Fibroblast of skin of right quadriceps (primary cell): ENCODE measurements around the gene THYN1.
"Not testable (repeated sequence)": the region's sequence is repeated elsewhere in the genome, so short reads cannot be mapped to it uniquely, and the experiment has no call there.

Source experiments
- DNase-seq: peaks from one replicate; pipeline ENCODE4 v3.0.0-alpha.2; 2013

THYN1 gene

DNA sequence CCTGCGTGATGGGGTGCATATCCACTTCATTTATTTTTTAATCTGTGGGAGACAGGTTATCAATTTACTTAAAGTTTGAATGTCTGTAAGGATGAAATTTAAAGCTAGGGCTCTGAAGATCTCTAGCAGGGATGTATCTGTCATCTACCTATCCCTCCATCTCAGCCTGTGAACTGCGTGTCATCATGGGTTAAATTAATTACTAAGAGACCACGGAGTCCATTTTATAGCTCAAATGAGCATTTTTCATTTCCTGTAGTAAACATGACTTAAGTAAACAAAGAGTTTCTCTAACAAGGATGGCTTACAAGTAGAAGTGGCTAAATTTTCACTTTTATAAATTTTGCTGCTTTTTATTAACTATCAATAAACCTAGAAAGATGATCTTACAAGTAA lies 20.2 kb upstream of the THYN1 start:
- no peak for DNase-seq

DNA sequence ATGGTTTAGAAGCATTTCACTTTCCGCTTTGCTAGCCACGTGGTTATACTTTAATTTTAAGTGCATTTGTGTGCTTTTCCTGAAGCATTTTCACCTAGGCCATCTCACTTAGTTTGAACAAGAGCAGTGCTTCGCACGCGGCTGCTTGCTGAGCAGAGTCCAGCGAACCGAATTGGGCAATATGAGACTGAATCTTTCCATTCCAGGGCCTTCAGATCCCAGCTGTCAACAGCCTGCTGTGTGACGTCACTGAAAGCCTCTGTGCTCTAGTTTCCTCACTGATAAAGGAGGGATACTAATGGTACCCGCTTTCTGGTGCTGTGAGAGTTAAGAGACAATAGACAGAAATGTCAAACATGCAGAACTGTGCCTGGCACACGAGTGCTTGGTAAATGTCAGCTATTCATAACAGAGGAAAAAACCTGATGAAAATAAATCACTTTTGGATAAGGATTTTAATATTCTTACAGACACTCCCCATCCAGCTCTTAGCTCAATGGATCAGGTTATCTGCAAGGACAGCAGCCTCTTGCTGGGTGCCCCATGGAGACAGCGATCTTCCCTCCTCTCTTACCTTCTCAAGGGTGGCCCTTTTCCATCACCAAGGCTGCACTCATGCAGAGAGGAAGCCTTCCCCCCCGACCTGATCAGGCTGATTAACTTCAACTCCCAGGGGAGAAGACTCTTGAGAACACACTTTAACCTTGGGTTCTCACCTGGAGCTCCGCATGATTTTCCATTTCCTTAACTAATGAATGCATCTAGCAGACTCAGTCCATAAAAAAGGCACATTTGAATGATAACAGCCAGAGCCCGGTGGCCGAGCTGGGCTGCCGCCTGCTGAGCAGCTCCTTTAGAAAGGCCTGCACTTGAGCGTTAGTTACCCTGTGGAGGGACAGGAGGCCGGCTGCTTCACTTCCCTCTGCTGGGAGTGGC lies 19.5 kb upstream of the THYN1 start:
- DNase-seq, result peak; percentile 16

DNA sequence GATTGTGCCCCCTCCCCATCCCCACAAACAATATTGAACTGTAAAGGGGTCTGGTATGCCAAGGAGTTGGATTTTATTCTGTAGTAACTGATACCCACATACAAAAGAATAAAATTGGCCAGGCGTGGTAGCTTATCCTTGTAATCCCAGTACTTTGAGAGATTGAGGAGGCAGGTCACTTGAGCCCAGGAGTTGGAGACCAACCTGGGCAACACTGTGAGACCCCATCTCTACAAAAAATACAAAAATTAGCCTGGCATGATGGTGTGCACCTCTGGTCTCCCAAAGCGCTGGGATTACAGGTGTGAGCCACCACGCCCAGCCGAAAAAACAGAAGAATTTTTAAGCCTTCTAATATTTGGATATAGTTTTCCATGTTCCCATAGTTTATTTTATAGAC lies 18.8 kb upstream of the THYN1 start:
- DNase-seq, result no peak

DNA sequence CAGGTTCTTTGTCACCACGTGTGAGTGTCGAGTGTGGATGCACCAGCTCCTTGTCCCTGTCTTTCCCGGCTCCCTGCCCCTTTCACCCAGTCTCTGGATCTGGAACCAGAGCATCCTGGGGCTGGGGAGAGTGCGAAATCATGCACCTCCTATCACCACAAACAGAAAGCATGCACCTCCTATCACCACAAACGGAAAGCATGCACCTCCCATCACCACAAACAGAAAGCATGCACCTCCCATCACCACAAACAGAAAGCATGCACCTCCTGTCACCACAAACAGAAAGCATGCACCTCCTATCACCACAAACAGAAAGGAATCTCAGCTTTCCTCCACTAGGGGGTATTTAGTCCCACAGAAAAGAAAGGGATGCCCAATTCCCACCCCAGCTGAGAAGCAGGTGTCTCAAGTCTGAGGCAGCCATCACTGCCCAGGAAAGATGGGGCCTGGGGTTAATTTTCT lies 17.1 kb upstream of the THYN1 start:
- DNase-seq, result no peak

DNA sequence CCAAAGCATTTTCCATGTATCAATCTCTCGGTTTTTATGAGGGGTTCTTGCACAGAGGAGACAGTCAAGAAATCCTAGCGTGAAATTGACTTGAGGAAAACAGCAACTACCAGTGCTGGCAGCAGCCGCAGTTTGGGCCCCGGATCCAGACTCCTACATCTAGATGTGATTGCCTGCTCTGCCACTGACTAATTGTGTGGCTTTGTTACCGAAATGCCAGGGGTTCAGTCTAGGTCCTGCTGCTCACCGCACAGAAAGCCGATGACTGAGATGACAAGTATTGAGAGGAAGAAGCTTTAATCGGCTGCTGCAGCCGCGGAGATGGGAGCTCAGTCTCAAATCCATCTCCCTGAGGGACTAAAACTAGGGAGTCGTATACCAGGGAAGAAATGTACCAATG lies 14.8 kb upstream of the THYN1 start:
- no peak for DNase-seq

DNA sequence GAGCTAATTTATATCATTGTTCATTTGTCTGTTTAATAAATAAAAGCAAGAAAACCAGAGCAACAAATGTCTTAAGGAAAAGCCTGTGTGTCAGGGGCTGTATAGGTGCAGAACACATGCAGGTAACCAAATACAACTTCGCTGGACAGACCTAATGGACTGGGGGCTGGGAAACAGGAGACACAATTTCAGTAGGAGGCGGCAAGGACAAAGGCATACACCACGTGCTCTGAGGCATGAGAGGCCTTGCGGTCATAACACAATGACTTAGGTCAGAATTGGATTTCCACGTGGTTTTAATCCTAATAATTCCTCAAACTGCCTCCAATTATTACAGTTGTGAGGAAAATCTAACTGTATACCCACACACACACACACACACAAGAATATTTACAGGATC lies 14.3 kb upstream of the THYN1 start:
- DNase-seq, result no peak

DNA sequence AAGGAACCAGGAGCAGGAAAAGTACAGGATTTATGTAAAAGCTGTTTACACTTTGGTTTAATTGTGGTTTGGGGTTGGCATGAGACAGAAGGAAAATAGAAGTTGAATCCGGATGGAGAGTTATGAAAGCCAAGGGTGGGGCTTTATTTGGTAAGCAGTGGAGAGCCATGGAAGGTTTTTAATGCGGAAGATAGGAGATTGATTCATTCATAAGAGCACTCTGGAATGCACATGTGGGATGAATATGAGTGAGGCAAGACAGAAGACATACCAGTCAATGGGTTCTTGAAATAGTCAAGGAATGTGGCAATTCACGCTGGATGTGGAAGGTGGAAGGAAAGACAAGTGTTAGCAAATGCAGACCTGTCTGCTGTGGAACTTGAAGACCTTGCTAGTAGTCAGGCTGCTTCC lies 13.7 kb upstream of the THYN1 start:
- peak; percentile 80 for DNase-seq

DNA sequence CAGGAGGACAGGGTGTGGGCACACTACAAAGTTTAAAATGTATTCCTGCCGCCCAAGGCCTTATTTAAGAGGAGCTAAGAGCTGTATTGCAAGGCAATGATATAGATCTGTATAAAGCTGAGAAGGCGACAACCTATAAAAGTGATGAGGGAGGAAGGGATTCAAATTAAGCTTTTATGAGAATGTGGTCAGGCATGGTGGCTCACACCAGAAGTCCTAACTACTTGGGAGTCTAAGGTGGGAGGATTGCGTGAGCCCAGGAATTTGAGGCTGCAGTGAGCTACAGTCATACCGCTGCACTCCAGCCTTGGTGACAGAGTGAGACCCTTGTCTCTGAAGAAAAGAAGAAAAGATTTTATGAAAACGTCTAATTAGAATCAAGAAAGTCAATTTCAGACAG lies 13.3 kb upstream of the THYN1 start:
- DNase-seq, result no peak

DNA sequence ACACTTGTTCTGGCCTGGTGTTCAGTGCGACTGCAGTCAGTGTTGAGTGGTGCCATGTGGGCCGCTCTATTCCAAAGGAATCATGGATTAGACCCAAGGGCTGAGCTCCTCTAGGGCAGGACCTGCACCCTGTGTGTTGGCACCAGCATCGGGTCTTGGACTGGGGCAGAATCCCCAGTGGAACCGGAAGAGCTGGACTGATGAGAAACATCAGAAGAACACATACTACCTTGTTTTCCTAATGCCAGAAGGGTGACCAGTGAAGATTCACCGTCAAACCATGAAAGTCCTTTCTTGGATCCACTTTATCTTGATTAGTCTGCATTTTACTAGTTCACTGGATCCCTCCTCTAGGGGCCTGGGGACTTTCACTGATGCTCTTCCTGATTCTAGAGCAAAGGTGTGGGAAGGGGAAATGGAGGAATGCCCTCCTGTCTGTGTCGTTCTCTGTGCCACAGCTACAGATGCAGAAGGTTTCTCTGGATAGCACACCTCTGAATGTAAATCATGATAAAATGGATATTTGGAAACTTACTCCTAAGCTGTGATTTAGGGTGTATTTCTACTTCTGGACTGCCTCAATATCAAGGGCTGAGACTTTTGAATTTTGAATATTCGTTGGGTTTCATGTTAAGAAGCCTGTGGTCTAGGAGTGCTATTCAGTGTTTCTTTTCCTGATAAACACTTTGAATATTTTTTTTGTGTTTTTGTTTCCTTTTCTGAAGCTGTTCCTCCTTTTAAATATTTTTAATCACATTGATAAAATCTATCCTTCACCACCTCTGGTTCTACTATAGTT lies 12.0 kb upstream of the THYN1 start:
- no peak for DNase-seq

DNA sequence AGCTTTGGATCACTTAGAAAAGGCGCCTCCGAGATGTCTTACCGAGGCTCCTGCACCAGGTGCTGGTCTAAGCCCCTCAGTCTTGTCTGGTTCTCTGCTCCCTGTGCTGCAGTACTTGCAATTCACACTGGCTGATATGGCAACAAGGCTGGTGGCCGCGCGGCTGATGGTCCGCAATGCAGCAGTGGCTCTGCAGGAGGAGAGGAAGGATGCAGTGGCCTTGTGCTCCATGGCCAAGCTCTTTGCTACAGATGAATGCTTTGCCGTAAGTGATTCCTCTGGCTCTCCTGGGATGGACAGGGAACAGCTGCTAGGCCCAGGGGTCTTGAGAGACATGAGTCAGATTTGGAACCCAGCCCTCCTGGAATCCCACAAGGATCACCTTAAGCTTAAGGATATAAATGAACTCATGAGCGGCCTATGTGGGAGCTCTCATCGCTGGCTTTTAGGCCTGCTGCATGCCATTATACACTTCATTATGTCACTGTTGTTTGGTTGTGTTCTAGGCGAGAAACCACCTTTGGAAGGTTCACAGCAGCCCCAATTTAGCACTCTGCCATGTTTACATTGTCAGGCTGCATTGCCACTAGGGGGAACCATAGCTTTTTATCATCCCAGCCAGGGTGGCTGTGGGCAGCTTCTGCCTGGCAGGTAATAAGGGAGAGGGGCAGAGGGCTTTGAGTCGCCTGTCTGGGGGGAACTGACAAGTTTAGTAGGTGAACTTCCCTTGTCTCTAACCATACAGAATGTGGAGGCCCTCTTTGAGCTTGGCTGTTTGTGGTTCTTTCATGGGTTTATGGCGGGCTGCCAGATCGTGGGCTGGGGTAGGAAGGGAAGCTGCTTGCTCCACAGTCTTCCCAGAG lies 8.7 kb upstream of the THYN1 start:
- peak; percentile 10 for DNase-seq

DNA sequence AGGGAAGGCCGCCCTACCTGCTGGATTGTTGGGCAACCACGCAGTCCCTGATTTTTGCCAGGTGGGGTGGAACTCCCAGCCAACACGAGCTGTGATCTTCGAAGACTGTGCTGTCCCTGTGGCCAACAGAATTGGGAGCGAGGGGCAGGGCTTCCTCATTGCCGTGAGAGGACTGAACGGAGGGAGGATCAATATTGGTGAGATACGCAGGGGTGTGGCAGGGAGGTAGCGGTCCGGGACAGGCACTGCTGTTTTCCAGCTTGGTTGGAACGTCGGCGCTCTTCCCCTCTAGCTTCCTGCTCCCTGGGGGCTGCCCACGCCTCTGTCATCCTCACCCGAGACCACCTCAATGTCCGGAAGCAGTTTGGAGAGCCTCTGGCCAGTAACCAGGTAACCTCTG lies 7.8 kb upstream of the THYN1 start:
- no peak for DNase-seq

DNA sequence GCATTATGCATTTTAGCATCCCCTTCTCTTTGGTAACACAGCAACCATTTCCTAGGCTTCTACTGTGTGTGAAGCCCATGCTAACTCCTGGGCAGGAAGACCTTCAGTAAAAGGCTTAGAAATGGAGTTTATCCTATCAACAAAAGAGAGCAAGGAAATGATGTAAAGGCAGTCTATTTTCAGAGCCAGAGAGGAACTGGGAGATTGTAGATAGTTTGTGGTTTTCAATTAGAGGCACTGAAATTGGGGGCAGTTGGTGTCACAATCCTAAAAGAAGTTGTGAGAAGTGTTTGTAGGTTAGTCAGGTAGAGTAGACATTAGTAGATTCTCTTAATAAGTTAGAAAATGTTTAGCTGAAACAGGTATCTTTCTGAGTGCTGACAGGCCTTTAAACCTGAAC lies 7.4 kb upstream of the THYN1 start:
- no peak for DNase-seq

DNA sequence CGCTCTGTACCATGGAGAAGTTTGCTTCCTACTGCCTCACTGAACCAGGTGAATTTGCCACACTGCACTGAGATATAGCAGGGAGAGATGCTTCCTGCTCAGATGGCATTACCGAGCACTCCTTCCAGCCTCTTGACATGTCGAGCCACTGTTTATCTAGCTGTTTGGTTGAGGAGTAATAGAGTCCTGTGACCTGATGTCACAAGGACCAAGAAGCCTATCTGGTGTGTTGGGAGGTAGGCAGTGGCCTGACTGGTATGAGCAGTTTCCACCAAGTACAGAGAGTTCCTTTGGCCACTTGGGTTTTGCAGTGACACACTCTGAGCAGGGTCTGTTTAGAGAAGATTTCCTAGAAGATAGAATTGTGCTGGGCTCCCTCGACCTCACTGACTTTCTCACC lies 5.4 kb upstream of the THYN1 start:
- no peak for DNase-seq

DNA sequence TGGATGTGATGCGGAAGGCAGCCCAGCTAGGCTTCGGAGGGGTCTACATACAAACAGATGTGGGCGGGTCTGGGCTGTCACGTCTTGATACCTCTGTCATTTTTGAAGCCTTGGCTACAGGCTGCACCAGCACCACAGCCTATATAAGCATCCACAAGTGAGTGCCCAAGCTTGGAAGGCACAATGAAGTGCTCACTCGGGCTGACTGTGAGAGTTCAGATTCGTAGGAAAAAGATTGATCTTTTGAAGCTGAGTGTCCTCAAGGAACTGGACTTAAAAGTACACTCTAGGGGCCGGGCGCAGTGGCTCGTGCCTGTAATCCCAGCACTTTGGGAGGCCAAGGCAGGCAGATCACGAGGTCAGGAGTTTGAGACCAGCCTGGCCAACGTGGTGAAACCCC lies 3.9 kb upstream of the THYN1 start:
- no peak for DNase-seq

DNA sequence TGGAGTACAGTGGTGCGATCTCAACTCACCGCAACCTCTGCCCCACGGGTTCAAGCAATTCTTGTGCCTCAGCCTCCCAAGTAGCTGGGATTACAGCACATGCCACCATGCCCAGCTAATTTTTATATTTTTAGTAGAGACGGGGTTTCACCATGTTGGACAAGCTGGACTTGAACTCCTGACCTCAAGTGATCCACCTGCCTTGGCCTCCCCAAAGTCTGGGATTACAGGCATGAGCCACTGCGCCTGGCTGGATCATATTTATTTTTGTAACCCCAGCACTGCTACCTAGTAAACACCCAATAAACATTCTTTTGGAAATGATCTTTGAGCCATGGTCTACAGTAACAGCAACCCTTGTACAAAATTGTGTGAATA lies 2.0 kb upstream of the THYN1 start:
- not testable (repeated sequence) for DNase-seq

DNA sequence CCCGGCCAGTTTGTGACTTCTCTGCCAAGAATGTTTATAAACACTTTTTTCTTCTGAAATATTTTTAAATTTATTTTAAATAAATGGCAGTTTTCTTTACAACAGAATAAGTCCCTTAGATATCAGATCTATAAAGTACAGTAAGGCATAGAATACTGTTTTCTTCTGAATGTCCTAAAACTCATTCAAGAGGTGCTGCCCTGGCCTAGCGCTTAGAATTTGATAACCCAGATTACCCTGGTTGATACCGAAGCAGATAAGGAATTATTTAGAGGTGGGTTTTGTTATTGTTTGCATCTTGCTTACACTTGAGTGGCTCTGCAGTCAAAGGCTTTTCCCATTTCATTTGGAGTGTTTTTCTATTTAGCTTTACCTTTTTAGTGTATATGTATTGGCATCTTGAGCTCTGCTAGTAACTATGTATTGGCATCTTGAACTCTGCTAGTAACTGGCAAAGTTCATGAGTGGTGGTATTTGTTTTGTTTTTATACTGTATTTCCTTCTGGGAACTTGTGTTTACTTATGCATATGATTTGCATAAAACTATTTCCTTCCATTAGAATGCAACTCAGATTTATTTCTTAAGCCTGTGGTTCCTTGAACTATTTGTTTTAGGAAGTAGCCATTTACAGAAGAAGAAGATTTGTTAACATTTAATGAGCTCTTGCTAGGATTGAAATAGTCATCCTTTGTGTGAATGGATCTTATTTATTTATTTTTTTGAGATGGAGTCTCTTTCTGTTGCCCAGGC lies 1.5 kb upstream of the THYN1 start:
- no peak for DNase-seq

DNA sequence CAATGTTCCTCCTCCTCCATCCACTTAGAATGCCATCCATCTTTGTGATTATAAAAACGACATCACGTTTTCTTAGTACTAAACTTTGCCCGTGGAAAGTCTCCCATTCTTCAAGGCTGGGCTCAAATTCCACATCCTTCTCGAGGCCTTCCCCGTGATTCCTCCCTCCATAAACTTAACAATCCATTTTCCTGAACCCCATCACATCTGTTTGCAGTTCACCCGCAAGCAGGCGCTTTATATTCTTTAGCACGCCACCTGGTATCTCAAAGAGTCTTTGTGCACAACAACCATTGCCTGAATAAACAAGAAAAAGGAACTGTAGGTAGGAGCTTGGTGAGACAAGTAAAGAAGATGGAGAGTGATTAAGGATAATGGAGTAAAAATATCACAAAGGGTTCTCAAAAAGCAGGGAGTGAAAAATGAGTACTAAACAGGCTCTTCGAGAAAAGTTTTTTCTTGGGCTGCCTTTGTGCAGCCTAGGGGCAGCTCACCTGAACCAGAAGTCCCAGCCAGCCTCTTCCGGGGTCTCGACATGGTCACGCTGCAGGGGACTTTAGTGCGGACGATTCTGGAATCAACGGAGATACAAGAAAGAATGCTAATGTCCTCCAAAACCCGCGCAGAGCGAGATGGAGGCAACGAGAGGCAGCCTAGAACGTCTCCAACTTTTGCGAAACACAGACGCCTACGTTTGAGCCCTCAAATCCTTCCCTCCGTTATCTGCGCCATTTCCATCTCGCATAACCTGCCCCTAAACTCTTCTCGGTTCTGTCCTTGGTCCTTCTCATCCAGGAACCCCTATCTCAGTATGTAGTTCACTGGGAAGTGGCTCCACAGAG lies 585 bp downstream of the THYN1 start:
- DNase-seq, result no peak

DNA sequence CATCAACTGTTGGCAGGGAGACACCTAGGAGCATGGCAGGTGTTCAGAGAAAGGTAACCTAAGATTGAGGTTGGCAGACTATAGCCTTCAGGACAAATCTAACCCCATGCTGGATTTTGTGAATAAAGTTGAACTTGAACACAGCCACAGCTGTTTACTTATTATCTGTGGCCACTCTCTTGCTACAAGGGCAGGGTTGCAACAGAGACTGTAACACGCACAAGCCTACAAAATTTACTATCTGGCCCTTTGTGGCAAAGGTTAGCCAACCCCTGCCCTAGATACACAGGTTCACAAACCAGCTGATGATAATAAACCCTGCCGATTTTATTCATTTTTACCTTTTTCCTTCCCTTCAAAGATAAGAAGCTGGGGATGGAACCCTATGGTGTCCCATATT lies 2.5 kb downstream of the THYN1 start:
- no peak for DNase-seq

DNA sequence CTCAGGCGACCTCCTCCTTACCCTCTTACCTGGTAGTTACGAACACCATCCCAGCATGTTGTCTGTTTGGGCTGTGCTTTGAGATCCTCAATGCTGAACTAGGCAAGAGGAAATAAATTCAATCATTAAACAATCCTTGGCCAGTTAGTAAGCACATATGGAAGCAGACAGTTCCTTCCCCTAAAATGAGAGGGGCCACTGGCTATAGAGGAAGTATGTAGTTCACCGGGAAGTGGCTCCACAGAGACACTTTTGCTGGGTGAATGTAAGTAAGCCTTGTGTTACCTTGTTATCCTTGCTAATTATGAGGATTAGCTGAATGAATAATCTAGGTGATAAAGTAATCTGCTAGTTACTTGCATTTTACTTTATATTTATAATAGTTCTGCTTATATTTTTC lies 2.9 kb downstream of the THYN1 start:
- no peak for DNase-seq

DNA sequence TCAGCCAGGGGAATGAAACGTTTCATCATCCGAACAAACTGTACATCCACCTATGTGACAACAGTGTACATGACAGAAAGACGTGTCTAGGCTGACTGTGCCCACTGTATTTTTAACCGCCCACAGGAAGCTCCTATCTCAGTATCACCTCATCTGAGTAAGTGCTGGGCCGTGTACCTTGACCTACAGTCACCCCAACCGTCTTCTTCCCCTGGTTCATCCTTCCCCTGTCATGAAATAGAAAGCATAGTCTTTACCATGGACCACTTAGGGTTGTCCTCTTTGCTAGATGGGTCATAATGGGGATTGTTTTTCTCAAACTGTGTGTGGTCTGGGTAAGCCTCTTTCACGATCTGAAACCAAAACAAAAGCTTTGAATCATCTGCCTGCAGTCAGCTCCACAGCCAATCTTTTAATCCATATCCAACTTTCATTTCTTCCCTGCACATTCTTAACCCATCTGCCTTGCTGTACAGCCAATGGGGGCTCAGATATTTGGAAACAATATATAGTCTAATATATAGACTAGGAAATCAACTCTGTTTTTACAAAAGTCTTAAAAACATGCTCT lies 4.2 kb downstream of the THYN1 start:
- DNase-seq, result no peak

DNA sequence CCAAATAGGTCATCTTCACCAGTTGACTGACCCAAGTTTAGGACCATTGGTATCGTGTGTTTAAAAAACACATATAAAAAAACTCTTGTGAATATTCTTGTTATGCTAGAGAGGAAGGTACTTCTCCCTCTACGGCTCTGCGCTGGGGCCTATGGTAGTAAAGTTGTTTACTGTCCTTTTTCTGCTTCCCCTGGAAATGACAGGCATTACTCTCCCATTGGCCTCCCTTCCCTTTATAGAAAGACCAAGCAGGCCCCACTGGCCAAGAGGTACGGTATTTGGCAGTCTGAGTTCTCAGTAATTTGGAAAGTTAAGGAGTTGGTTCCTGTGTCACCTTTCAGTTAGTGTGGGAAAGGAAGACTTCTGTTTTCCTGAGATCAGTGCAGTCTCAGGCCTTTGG lies 6.5 kb downstream of the THYN1 start:
- no peak for DNase-seq
